Measurements from ENCODE around the gene UBE2R2. TPM values are rescaled to one million over a fixed set of nuclear protein-coding genes. Genes with fewer than 3 reads are reported as not detected.
A peak's percentile ranks its signal among the peaks of the same experiment; 100 is the strongest.

The UBE2R2 gene
- total and polyA plus RNA-seq, 7 experiments from 2014 or later, result 16.9 to 40.8 (median 28.6) TPM

DNA sequence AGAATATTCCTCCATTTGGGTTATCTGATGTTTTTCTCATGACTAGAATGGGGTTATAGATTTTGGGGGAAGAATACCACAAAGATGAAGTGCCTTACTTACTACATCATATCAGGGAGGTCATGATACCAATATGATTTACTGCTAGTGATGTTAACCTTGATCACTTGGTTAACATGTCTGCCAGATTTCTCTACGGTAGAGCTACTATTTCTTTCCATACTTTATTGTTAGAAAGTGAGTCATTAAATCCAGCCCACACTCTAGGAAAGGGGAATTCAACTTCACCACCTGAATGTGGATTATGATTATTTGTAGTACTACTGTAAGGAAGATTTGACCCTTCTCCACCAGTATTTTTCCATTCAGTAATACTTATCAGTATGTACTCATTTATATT is 64.7 kb downstream of the UBE2R2 start:
- ChIA-PET CTCF (no interaction called here), POLR2A (no interaction called here)
- H3K27me3 ChIP-seq (ENCODE audit: control insufficient read depth in 2 of 2, insufficient read depth in 2 of 2, low read length in 2 of 2), result no peaks in the 10 kb centered on the region
- no peak overlapping the region for H3K4me3 ChIP-seq (ENCODE audit: low read length)
- no peaks in the 10 kb centered on the region for H3K36me3 ChIP-seq (ENCODE audit: control insufficient read depth in 2 of 3, insufficient read depth in 3 of 3, low read length in 3 of 3)
- no peak for DNase-seq
- intact Hi-C loops (cut with micrococcal nuclease), result no loop called here
- Mint-ChIP-seq H3K4me3 (no peak overlapping the region), H3K9me3 (no peaks in the 10 kb centered on the region), H3K27ac (peak overlapping the region in 4 of 9 donors; percentile 3 to 72 (median 9)), H3K27me3 (no peaks in the 10 kb centered on the region), H3K36me3 (no peaks in the 10 kb centered on the region), H3K4me1 (peaks cover 25 to 77% (median 66%) of the 10 kb centered on the region in 7 donors)
- H3K4me1 ChIP-seq (ENCODE audit: control insufficient read depth in 2 of 2, insufficient read depth in 2 of 2, low read length in 2 of 2), result no peaks in the 10 kb centered on the region
- no peak for ATAC-seq
- no peak overlapping the region for H3K27ac ChIP-seq (ENCODE audit: low read depth, low read length)
- H3K9me3 ChIP-seq (ENCODE audit: control insufficient read depth in 2 of 3, low read length in 3 of 3), result no peaks in the 10 kb centered on the region

- intact Hi-C loops (cut with micrococcal nuclease), result no loop called here
- CTCF ChIA-PET, result interaction anchor here (1.8 kb wide), 1 partner anchor 22 kb away, joined by 5 read pairs; no protein-coding TSS in a partner anchor
- no peak overlapping the region for H3K4me3 ChIP-seq (ENCODE audit: low read length)
- Mint-ChIP-seq H3K27me3 (no peaks in the 10 kb centered on the region), H3K4me3 (peak overlapping the region in 1 of 10 donors; percentile 23), H3K27ac (peak overlapping the region in 7 of 9 donors; percentile 15 to 70 (median 59)), H3K36me3 (peaks cover 0 to 15% (median 5%) of the 10 kb centered on the region in 5 donors), H3K4me1 (peaks cover 18 to 54% (median 44%) of the 10 kb centered on the region in 7 donors), H3K9me3 (no peaks in the 10 kb centered on the region)
- DNase-seq, result no peak
- no peaks in the 10 kb centered on the region for H3K9me3 ChIP-seq (ENCODE audit: control insufficient read depth in 2 of 3, low read length in 3 of 3)
- no peak for ATAC-seq
- no peak overlapping the region for H3K27ac ChIP-seq (ENCODE audit: low read depth, low read length)
- H3K4me1 ChIP-seq (ENCODE audit: control insufficient read depth in 2 of 2, insufficient read depth in 2 of 2, low read length in 2 of 2), result no peaks in the 10 kb centered on the region
- POLR2A ChIA-PET, result no interaction called here
- peaks cover 0 to 11% (median 0%) of the 10 kb centered on the region in 3 experiments for H3K36me3 ChIP-seq (ENCODE audit: control insufficient read depth in 2 of 3, insufficient read depth in 3 of 3, low read length in 3 of 3)
- H3K27me3 ChIP-seq (ENCODE audit: control insufficient read depth in 2 of 2, insufficient read depth in 2 of 2, low read length in 2 of 2), result no peaks in the 10 kb centered on the region
Observed at GRCh38 chr9:33884856-33885701, 68.1 kb downstream of the UBE2R2 start.

DNA sequence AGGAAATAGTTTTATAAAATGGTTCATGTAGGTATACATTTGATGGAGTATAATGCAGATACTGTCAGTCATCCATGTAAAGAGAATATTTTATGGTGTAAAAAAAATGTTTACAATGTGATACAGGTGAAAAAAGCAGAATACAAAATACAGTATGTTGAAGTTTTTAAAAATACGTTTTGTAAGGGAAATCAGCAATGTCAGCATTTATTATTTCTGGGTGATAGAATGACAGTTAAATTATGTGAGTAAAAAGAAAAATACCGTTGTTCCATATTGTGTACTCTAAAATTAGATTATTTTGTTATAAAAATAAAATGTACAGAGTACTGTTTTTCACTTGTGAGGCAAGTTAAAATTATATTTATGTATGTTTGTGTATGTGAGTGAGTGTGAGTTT is 69.0 kb downstream of the UBE2R2 start:
- ChIA-PET POLR2A (no interaction called here), CTCF (interaction anchor here (1.8 kb wide), 1 partner anchor 22 kb away, joined by 5 read pairs; no protein-coding TSS in a partner anchor)
- no peak overlapping the region for H3K27ac Mint-ChIP-seq
- H3K36me3 Mint-ChIP-seq, result peaks cover 0 to 17% (median 5%) of the 10 kb centered on the region in 5 donors
- Histone ChIP-seq H3K27me3 (ENCODE audit: control insufficient read depth in 2 of 2, insufficient read depth in 2 of 2, low read length in 2 of 2) (no peaks in the 10 kb centered on the region), H3K4me3 (ENCODE audit: low read length) (no peak overlapping the region), H3K9me3 (ENCODE audit: control insufficient read depth in 2 of 3, low read length in 3 of 3) (no peaks in the 10 kb centered on the region), H3K36me3 (ENCODE audit: control insufficient read depth in 2 of 3, insufficient read depth in 3 of 3, low read length in 3 of 3) (peaks cover 0 to 14% (median 0%) of the 10 kb centered on the region in 3 experiments), H3K27ac (ENCODE audit: low read depth, low read length) (no peak overlapping the region), H3K4me1 (ENCODE audit: control insufficient read depth in 2 of 2, insufficient read depth in 2 of 2, low read length in 2 of 2) (no peaks in the 10 kb centered on the region)
- ATAC-seq (no peak), DNase-seq (no peak)
- no peak overlapping the region for H3K4me3 Mint-ChIP-seq
- H3K9me3 Mint-ChIP-seq, result no peaks in the 10 kb centered on the region
- no peaks in the 10 kb centered on the region for H3K27me3 Mint-ChIP-seq
- intact Hi-C loops (cut with micrococcal nuclease), result no loop called here
- peaks cover 11 to 45% (median 36%) of the 10 kb centered on the region in 7 donors for H3K4me1 Mint-ChIP-seq

DNA sequence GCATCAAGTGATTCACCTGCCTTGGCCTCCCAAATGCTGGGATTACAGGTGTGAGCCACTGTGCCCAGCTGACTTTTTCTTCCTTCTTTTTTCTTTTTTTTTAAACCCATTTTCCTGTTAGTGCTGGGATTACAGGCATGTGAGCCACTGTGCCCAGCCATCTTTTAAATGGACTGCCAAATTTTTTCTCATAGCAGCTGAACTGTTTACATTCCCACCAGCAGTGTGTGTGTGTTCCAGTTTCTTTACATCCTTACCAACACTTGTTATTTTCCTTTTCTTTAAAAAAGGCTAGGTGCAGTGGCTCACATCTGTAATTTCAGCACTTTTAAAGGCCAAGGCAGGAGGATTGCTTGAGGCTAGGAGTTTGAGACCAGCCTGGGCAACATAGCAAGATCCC is 76.9 kb downstream of the UBE2R2 start:
- Histone ChIP-seq H3K36me3 (ENCODE audit: control insufficient read depth in 2 of 3, insufficient read depth in 3 of 3, low read length in 3 of 3) (peaks cover 0 to 15% (median 4%) of the 10 kb centered on the region in 3 experiments), H3K27ac (ENCODE audit: low read depth, low read length) (no peak overlapping the region), H3K4me1 (ENCODE audit: control insufficient read depth in 2 of 2, insufficient read depth in 2 of 2, low read length in 2 of 2) (no peaks in the 10 kb centered on the region), H3K9me3 (ENCODE audit: control insufficient read depth in 2 of 3, low read length in 3 of 3) (no peaks in the 10 kb centered on the region), H3K4me3 (ENCODE audit: low read length) (no peak overlapping the region), H3K27me3 (ENCODE audit: control insufficient read depth in 2 of 2, insufficient read depth in 2 of 2, low read length in 2 of 2) (no peaks in the 10 kb centered on the region)
- intact Hi-C loops (cut with micrococcal nuclease), result no loop called here
- no peak for ATAC-seq
- CTCF ChIA-PET, result no interaction called here
- Mint-ChIP-seq H3K36me3 (peaks cover 0 to 21% (median 6%) of the 10 kb centered on the region in 5 donors), H3K27me3 (no peaks in the 10 kb centered on the region), H3K4me1 (peaks cover 5 to 26% (median 13%) of the 10 kb centered on the region in 7 donors), H3K27ac (peak overlapping the region in 2 of 9 donors; percentile 42 to 59), H3K9me3 (no peaks in the 10 kb centered on the region), H3K4me3 (no peak overlapping the region)
- DNase-seq, result no peak
- POLR2A ChIA-PET, result no interaction called here

- no peak for ATAC-seq
- CTCF ChIA-PET, result no interaction called here
Observed at GRCh38 chr9:33894316-33894715, 77.4 kb downstream of the UBE2R2 start.

GRCh38 chr9:33903157-33903780 is 86.3 kb downstream of the UBE2R2 start:
- H3K27ac Mint-ChIP-seq, result peak overlapping the region in 2 of 9 donors; percentile 0 to 19
- ChIA-PET CTCF (no interaction called here), POLR2A (no interaction called here)
- peaks cover 0 to 24% (median 0%) of the 10 kb centered on the region in 3 experiments for H3K36me3 ChIP-seq (ENCODE audit: control insufficient read depth in 2 of 3, insufficient read depth in 3 of 3, low read length in 3 of 3)
- ATAC-seq, result no peak
- no peaks in the 10 kb centered on the region for H3K9me3 ChIP-seq (ENCODE audit: control insufficient read depth in 2 of 3, low read length in 3 of 3)
- no peaks in the 10 kb centered on the region for H3K27me3 Mint-ChIP-seq
- H3K4me1 Mint-ChIP-seq, result peaks cover 13 to 34% (median 23%) of the 10 kb centered on the region in 7 donors
- DNase-seq, result no peak
- no peaks in the 10 kb centered on the region for H3K27me3 ChIP-seq (ENCODE audit: control insufficient read depth in 2 of 2, insufficient read depth in 2 of 2, low read length in 2 of 2)
- H3K27ac ChIP-seq (ENCODE audit: low read depth, low read length), result no peak overlapping the region
- H3K4me3 ChIP-seq (ENCODE audit: low read length), result no peak overlapping the region
- H3K4me3 Mint-ChIP-seq, result no peak overlapping the region
- peaks cover 0 to 2% (median 0%) of the 10 kb centered on the region in 11 donors for H3K9me3 Mint-ChIP-seq
- intact Hi-C loops (cut with micrococcal nuclease), result no loop called here
- no peaks in the 10 kb centered on the region for H3K4me1 ChIP-seq (ENCODE audit: control insufficient read depth in 2 of 2, insufficient read depth in 2 of 2, low read length in 2 of 2)
- H3K36me3 Mint-ChIP-seq, result peaks cover 3 to 31% (median 16%) of the 10 kb centered on the region in 5 donors

More at GRCh38 chr9:33894316-33894715, 77.4 kb downstream of the UBE2R2 start:
- peaks cover 0 to 14% (median 4%) of the 10 kb centered on the region in 3 experiments for H3K36me3 ChIP-seq (ENCODE audit: control insufficient read depth in 2 of 3, insufficient read depth in 3 of 3, low read length in 3 of 3)
- Mint-ChIP-seq H3K4me3 (no peak overlapping the region), H3K4me1 (peaks cover 5 to 27% (median 13%) of the 10 kb centered on the region in 7 donors), H3K9me3 (no peaks in the 10 kb centered on the region), H3K36me3 (peaks cover 0 to 19% (median 7%) of the 10 kb centered on the region in 5 donors), H3K27me3 (no peaks in the 10 kb centered on the region), H3K27ac (no peak overlapping the region)
- H3K9me3 ChIP-seq (ENCODE audit: control insufficient read depth in 2 of 3, low read length in 3 of 3), result no peaks in the 10 kb centered on the region
- H3K4me1 ChIP-seq (ENCODE audit: control insufficient read depth in 2 of 2, insufficient read depth in 2 of 2, low read length in 2 of 2), result no peaks in the 10 kb centered on the region
- H3K27me3 ChIP-seq (ENCODE audit: control insufficient read depth in 2 of 2, insufficient read depth in 2 of 2, low read length in 2 of 2), result no peaks in the 10 kb centered on the region
- H3K4me3 ChIP-seq (ENCODE audit: low read length), result no peak overlapping the region
- no peak for DNase-seq
- POLR2A ChIA-PET, result no interaction called here
- H3K27ac ChIP-seq (ENCODE audit: low read depth, low read length), result no peak overlapping the region
- intact Hi-C loops (cut with micrococcal nuclease), result no loop called here
